ENCODE data around the gene LRP5.

DNA sequence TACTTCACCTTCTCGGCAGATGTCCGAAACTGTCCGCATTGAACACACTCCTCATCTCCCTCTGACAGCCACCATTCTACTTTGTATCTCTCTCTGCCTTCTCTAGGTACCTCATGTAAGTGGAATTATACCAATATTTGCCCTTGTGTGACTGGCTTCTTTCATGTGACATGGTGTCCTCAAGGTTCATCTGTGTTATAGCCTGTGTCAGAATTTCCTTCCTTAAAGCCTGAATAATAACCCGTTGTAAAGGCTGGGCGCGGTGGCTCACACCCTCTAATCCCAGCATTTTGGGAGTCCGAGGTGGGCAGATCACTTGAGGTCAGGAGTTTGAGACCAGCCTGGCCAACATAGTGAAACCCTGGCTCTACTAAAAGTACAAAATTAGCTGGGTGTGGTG, 107.8 kb downstream of the LRP5 start:
- TF ChIP-seq, protein P1, sequence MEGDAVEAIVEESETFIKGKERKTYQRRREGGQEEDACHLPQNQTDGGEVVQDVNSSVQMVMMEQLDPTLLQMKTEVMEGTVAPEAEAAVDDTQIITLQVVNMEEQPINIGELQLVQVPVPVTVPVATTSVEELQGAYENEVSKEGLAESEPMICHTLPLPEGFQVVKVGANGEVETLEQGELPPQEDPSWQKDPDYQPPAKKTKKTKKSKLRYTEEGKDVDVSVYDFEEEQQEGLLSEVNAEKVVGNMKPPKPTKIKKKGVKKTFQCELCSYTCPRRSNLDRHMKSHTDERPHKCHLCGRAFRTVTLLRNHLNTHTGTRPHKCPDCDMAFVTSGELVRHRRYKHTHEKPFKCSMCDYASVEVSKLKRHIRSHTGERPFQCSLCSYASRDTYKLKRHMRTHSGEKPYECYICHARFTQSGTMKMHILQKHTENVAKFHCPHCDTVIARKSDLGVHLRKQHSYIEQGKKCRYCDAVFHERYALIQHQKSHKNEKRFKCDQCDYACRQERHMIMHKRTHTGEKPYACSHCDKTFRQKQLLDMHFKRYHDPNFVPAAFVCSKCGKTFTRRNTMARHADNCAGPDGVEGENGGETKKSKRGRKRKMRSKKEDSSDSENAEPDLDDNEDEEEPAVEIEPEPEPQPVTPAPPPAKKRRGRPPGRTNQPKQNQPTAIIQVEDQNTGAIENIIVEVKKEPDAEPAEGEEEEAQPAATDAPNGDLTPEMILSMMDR (IDR thresholded peaks at IDR 0.05; ENCODE audit: insufficient read depth, low read depth, low read length): no peak
- no peak for TF ChIP-seq EZH2 (IDR thresholded peaks at IDR 0.05; ENCODE audit: insufficient read depth, low read length)

All from astrocyte (in vitro differentiated cells and primary cell).